Measurements from ENCODE around the gene SLC12A7. TPM values are rescaled to one million over a fixed set of nuclear protein-coding genes. Genes with fewer than 3 reads are reported as not detected.
"Not testable (repeated sequence)": the region's sequence is repeated elsewhere in the genome, so short reads cannot be mapped to it uniquely, and the experiment has no call there.

Gene SLC12A7
- 100 to 1,000 TPM; 102 to 120 TPM for total RNA-seq

- H3K36me3 Mint-ChIP-seq (ENCODE audit: low read depth): peaks cover 28% of the 10 kb centered on the region
- ChIA-PET POLR2A (no interaction called here), CTCF (no interaction called here)
- no peaks in the 10 kb centered on the region for H3K9me3 Mint-ChIP-seq
- peaks cover 36% of the 10 kb centered on the region for H3K4me1 Mint-ChIP-seq
- H3K4me3 Mint-ChIP-seq: peak within 1 kb of the TSS; percentile 88
- H3K27me3 Mint-ChIP-seq: no peaks in the 10 kb centered on the region
- DNase-seq: peak; percentile 72
- peak within 1 kb of the TSS; percentile 84 for H3K27ac Mint-ChIP-seq
These were observed at the start of gene SLC12A7 for GRCh38 chr5:1111727-1112289. TSS of gene SLC12A7 (minus strand) at chr5:1112063. CDS start at chr5:1111991, 72 bp downstream.

DNA sequence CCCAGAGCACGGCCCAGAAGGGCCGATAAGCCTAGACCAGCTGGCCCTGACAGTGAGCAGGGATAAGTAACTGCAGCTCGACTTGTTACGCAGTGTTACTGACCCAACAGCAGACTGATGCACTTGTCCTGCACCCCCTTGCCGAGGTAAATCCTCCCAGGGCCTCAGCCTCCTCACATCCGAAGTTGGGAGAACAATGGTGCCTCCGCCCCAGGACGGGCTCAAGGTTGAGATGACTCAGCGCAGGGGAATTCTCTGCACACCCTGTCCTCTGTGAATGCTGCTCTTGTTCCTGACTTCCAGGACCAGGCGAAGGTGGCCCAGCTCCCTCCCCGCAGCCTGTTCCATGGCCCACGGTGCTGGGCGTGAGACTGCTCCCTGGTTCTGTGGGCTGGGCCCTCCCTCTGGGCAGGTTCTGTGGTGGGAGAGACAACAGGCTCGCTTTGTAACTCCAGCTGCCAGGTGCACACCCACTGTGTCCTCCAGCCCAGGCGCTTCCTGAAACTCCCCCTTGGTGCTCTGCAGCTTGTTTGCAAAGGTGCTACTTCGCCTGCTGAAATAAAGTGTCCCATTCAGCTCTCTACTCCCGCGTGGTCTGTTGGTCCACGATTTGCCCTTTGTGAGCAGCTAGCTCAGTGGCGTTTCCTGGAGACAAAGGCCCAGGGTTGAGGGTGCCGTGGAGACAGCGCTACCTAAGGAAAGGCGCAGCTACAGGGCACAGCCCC is 49.4 kb upstream of the SLC12A7 start:
- ChIA-PET CTCF (no interaction called here), POLR2A (no interaction called here)
- no peaks in the 10 kb centered on the region for H3K4me1 Mint-ChIP-seq
- H3K27ac Mint-ChIP-seq: no peak overlapping the region
- H3K4me3 Mint-ChIP-seq: no peak overlapping the region
- no peaks in the 10 kb centered on the region for H3K9me3 Mint-ChIP-seq
- peaks cover 26% of the 10 kb centered on the region for H3K27me3 Mint-ChIP-seq
- DNase-seq: no peak
- no peaks in the 10 kb centered on the region for H3K36me3 Mint-ChIP-seq (ENCODE audit: low read depth)

DNA sequence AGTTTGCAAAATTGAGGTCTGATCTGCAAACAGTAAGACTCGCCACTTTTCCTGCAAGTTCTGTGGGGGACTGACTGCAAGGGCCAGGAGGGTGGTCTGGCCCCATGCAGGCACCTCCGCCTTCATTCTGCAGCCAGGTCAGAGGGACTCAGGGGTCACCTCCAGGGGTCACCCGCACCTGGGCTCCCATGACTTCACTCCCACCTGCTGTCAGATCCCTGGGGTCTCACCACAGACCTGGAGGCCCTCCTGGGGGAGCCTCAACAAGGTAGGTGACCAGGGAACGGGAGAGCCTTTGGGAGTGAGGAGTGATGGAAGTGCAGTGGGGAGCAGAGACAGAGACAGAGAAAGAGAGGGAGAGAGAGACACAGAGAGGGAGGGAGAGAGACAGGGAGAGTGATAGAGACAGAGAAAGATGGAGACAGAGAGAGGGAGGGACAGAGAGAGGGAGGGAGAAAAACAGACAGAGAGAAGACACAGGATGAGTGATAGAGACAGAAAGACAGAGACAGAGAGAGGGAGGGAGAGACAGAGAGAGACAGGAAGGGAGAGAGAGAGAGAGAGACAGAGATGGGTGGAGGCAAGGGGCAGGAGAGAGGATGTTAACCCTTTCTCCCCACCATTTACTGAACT is 48.0 kb upstream of the SLC12A7 start:
- peaks cover 28% of the 10 kb centered on the region for H3K27me3 Mint-ChIP-seq
- ChIA-PET CTCF (no interaction called here), POLR2A (no interaction called here)
- H3K4me3 Mint-ChIP-seq: no peak overlapping the region
- H3K27ac Mint-ChIP-seq: no peak overlapping the region
- H3K36me3 Mint-ChIP-seq (ENCODE audit: low read depth): no peaks in the 10 kb centered on the region
- no peak for DNase-seq
- H3K9me3 Mint-ChIP-seq: no peaks in the 10 kb centered on the region
- no peaks in the 10 kb centered on the region for H3K4me1 Mint-ChIP-seq

DNA sequence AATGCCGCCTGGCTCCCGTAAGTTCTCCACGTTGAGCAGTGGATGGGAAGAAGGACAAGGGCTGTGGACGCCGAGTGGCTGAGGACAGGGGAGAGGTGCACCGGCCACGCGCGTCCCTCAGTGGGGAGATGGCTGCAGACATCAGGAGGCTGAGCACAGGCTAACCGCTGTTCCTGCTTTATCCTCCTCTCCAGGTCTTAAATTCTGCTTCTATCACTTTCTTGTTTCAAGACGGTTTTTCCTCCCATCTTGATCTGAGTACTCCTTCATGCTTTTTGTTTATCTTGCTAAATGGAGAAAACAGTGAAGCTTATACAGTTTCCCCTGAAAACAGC is 47.4 kb upstream of the SLC12A7 start:
- H3K36me3 Mint-ChIP-seq (ENCODE audit: low read depth): no peaks in the 10 kb centered on the region
- ChIA-PET POLR2A (no interaction called here), CTCF (no interaction called here)
- H3K27ac Mint-ChIP-seq: no peak overlapping the region
- no peak for DNase-seq
- H3K4me3 Mint-ChIP-seq: no peak overlapping the region
- peaks cover 31% of the 10 kb centered on the region for H3K27me3 Mint-ChIP-seq
- H3K9me3 Mint-ChIP-seq: no peaks in the 10 kb centered on the region
- H3K4me1 Mint-ChIP-seq: no peaks in the 10 kb centered on the region

GRCh38 chr5:1158647-1159340 is 46.9 kb upstream of the SLC12A7 start:
- DNase-seq: no peak
- ChIA-PET CTCF (interaction anchor here (0.6 kb wide), 1 partner anchor 871 kb away, joined by 3 read pairs; no protein-coding TSS in a partner anchor), POLR2A (no interaction called here)
- Mint-ChIP-seq H3K9me3 (no peaks in the 10 kb centered on the region), H3K27ac (no peak overlapping the region), H3K4me1 (no peaks in the 10 kb centered on the region), H3K36me3 (ENCODE audit: low read depth) (no peaks in the 10 kb centered on the region), H3K27me3 (peaks cover 37% of the 10 kb centered on the region), H3K4me3 (no peak overlapping the region)

GRCh38 chr5:1157461-1157986 is 45.7 kb upstream of the SLC12A7 start:
- H3K36me3 Mint-ChIP-seq (ENCODE audit: low read depth); CTCF ChIA-PET; POLR2A ChIA-PET; DNase-seq; H3K4me3 Mint-ChIP-seq; H3K9me3 Mint-ChIP-seq; H3K27ac Mint-ChIP-seq; H3K4me1 Mint-ChIP-seq: not testable (repeated sequence)
- peaks cover 39% of the 10 kb centered on the region for H3K27me3 Mint-ChIP-seq

GRCh38 chr5:1156754-1157460 is 45.0 kb upstream of the SLC12A7 start:
- H3K27me3 Mint-ChIP-seq: peaks cover 39% of the 10 kb centered on the region
- POLR2A ChIA-PET: no interaction called here

DNA sequence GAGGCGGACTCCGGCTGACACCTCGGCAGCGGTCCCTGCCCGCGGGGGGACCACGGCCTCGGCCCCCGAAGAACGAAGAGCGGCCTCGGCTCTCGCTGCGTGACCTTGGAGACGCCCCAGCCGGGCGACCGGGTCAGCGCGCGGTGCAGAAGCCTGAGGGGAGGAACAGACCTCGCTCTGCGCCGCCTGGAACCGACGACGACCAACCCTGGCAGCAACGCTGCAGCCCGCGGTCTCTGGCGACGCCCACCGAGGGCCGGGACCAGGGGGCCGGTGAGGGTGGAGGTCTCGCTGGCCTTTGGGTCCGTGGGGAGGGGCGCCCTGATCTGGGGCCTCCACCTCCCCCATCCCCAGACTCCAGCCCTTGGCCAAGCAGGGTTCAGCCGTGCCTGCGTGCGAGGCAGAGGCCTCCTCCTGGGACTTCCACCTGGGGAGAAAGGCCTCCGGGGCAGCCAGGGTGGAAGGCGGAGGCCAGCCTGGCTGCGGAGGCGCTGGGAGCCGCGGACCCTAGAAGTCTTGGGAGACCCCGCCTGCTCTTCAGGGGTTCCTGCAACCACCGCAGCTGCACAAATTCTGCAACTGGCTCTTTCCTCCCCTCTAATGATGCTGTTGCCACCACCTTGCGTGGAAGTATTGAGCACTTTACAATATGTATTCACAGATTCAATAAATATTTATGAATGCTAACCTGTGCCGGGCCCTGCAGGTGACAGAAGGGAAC is 44.3 kb upstream of the SLC12A7 start:
- ChIA-PET CTCF (no interaction called here), POLR2A (no interaction called here)
- H3K4me1 Mint-ChIP-seq: no peaks in the 10 kb centered on the region
- no peaks in the 10 kb centered on the region for H3K9me3 Mint-ChIP-seq
- no peaks in the 10 kb centered on the region for H3K36me3 Mint-ChIP-seq (ENCODE audit: low read depth)
- no peak overlapping the region for H3K4me3 Mint-ChIP-seq
- no peak overlapping the region for H3K27ac Mint-ChIP-seq
- peaks cover 39% of the 10 kb centered on the region for H3K27me3 Mint-ChIP-seq
- no peak for DNase-seq

More at GRCh38 chr5:1156754-1157460, 45.0 kb upstream of the SLC12A7 start:
- no peak for DNase-seq
- CTCF ChIA-PET: no interaction called here
- Mint-ChIP-seq H3K9me3 (no peaks in the 10 kb centered on the region), H3K4me1 (no peaks in the 10 kb centered on the region), H3K4me3 (no peak overlapping the region), H3K36me3 (ENCODE audit: low read depth) (no peaks in the 10 kb centered on the region), H3K27ac (no peak overlapping the region)

DNA sequence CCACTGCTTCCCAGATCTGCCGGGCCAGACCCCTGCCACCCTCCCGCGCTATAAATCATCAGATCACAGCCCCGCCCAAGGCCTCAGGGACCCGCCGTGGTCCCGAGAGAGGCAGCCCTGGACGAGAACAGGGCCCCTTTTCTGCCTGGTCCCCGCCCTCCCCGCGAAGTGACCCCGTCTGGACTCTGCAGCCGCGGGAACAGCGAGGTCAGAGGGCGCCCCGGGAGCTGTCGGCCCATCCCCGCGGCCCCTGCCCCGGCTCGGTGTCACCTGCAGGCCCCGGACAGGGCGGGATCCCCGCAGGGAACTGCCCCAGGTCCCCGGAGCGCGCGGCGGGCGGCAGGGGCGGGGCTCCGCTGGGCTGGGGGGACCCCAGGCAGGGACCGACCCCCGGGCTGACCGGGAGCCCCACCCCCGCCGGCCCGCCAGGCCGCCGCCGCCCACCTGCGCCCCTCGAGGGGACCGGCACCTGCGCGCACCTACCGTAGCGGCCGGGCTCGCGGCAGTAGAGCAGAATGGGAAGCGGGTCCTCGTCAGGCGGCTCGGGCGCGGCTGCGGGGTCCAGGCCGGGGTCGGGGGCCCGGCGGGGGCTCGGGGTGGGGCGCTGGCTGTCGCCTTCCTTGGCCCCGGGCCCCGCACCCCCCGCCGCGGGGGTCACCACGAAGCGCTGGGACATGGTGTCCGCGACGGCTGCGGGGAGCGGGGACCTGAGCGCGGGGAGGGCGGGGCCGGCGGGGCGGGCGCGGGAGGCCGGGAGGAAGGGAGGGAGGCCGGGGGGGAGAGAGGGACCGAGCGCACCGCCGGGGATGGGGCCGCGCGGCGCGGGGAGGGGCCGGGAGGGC is 43.5 kb upstream of the SLC12A7 start:
- POLR2A ChIA-PET: no interaction called here
- no peaks in the 10 kb centered on the region for H3K4me1 Mint-ChIP-seq

DNA sequence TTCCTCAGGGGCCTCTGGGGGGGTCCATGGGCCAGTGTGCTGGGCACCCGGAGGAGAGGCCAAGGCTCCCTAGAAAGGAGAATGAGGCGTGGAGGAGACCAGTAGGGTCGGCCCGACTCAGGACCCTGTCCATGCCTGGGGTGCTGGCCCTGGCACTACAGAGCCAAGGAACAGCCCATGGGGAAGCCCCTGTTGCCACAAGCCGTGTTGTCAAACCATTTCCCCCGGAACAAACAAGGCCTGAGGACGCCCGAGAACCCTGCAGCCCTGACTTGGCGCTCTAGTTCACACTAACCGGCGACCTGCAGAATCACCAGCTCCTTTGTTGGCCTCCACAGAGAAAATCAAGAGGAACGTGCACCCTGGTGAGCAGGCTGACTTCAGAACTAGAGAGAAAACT is 41.6 kb upstream of the SLC12A7 start:
- Mint-ChIP-seq H3K27ac (no peak overlapping the region), H3K27me3 (peaks cover 35% of the 10 kb centered on the region), H3K4me1 (no peaks in the 10 kb centered on the region), H3K9me3 (no peaks in the 10 kb centered on the region), H3K4me3 (no peak overlapping the region), H3K36me3 (ENCODE audit: low read depth) (no peaks in the 10 kb centered on the region)
- ChIA-PET POLR2A (no interaction called here), CTCF (interaction anchor here (1.1 kb wide), 1 partner anchor 25 kb away, joined by 4 read pairs; no protein-coding TSS in a partner anchor)
- DNase-seq: no peak

More for the DNA sequence above, 43.5 kb upstream of the SLC12A7 start:
- peaks cover 39% of the 10 kb centered on the region for H3K27me3 Mint-ChIP-seq
- no peaks in the 10 kb centered on the region for H3K36me3 Mint-ChIP-seq (ENCODE audit: low read depth)
- DNase-seq: no peak
- CTCF ChIA-PET: no interaction called here
- no peaks in the 10 kb centered on the region for H3K9me3 Mint-ChIP-seq
- H3K4me3 Mint-ChIP-seq: no peak overlapping the region
- H3K27ac Mint-ChIP-seq: no peak overlapping the region

GRCh38 chr5:1152771-1153282 is 41.0 kb upstream of the SLC12A7 start:
- no peak overlapping the region for H3K4me3 Mint-ChIP-seq
- POLR2A ChIA-PET: no interaction called here

More at GRCh38 chr5:1152771-1153282, 41.0 kb upstream of the SLC12A7 start:
- peaks cover 32% of the 10 kb centered on the region for H3K27me3 Mint-ChIP-seq
- CTCF ChIA-PET: interaction anchor here (1.1 kb wide), 2 partner anchors 12 to 24 kb away, joined by 3 to 4 read pairs; no protein-coding TSS in a partner anchor
- H3K27ac Mint-ChIP-seq: no peak overlapping the region
- no peaks in the 10 kb centered on the region for H3K4me1 Mint-ChIP-seq
- no peak for DNase-seq
- H3K36me3 Mint-ChIP-seq (ENCODE audit: low read depth): no peaks in the 10 kb centered on the region
- H3K9me3 Mint-ChIP-seq: no peaks in the 10 kb centered on the region
